G401 (cell line): Measurements from ENCODE around the gene KNDC1. TPM values are rescaled to one million over a fixed set of nuclear protein-coding genes. Genes with fewer than 3 reads are reported as not detected.
A peak's percentile ranks its signal among the peaks of the same experiment; 100 is the strongest.

Source experiments
- DNase-seq: peaks from one replicate; pipeline ENCODE4 v3.0.0-alpha.2; 2015; ENCODE audit warnings: low spot score
- in situ Hi-C: cut with HindIII; loops from 2 replicates; pipeline ENCODE4 v1.10.0; 2016; ENCODE audit warnings: low sequenced_read_pairs, mixed read lengths
- total RNA-seq: library from RNA; depleted of rRNA; stranded (reverse); fragments of >200 nt; shearing (Covaris generic); gene quantifications from 2 replicates; pipeline ENCODE4 v1.2.3, GENCODE V29; 2014

Gene KNDC1
- total RNA-seq, 1 experiment from 2014 or later, result 0.47 TPM

DNA sequence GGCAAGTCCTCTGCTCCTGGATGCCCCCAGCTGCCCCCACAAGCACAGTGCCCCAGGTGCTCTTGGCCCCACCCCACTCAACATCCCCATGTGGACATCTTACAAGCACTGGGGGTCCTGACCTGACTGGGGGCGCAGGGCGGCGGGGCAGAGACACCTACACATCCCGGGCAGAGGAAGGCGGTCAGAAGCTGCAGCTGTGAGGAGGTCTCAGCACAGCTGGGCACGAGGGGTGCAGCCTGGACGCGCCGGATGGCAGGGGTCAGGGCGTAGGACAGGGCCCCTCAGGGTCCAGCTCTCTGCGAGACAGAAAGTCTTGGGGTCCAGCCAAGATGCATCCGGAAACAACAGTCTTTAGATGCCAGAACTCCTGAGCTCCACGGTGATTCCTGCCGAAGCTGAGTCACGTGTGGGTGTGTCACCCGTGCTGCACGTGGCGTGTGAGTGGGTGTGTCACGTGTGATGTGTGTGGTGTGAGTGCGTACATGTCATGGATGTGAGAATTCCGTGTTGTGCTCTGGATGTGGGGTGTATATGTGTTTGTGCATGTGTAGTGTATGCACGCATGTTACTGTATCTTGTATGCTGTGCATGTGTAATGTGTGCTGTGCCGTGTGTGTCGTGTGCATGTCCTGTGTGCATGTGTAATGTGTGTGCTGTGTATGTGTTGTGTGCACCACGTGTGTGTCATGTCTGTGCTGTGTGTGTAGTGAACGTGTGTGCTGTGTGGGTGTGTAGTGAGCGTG is 82.8 kb downstream of the KNDC1 start:
- in situ Hi-C loops, result no loop called here
- DNase-seq, result no peak

- no peak for DNase-seq
- in situ Hi-C loops, result no loop called here
These were observed 83.6 kb downstream of the KNDC1 start for GRCh38 chr10:133243593-133243992.

DNA sequence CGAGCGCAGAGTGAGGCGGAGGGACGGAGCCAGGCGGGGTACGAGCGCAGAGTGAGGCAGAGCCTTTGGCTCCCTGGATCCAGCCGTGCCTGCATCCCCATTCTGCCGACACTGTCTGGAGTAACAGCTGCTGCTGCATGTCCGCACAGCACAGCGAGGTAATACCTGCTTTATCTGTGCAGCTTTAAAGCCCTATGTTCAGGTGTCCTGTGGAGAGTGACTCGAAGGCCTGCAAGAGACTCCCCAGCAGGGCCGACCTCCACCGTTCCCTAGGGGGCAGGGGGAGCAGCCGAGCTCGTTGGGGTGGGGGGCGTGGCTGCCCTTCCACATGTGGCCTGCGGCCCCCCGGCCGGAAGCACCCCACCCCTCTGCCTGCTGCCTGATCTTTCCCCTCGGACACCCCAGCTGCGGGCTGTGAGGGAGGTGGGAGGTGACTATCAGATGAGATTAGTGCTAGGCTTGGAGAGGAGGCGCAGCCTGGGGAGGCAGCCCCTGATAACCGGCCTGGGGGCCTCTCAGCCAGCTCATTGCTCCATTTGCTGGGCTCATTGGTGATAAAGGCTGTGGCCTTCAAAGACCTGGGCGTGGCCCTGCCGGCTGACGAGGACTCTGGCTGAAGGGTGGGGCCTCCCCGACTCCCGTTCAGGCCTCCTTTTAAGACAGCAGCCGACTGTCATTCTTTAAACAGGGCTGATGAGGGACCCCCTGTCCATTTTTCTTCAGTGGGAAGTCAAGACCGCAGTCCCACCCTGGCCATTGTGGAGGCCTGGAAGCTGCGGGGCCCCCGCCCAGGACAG is 85.6 kb downstream of the KNDC1 start:
- DNase-seq, result no peak
- in situ Hi-C loops, result no loop called here

DNA sequence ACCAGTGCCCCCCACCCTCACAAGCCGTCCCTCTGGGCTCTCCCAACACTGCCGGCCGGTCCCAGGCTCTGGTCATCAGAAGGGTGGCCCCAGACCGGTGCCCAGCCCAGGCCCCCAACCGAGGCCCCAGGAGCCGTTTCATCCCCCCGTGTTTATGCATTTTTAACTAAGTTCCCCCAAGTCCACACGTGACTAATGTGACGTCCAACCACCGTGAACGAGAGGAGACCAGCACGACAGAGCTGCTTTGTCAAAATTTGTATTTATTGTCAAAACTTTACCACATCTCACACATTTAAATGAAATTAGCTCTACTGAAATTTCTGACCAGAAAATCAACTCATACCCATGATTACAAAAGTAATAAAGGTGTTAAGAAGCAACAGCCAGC is 86.2 kb downstream of the KNDC1 start:
- no peak for DNase-seq
- in situ Hi-C loops, result no loop called here

- in situ Hi-C loops, result no loop called here
- DNase-seq, result no peak
These were observed 87.8 kb downstream of the KNDC1 start for GRCh38 chr10:133247681-133248333.

- in situ Hi-C loops, result no loop called here
These were observed 88.3 kb downstream of the KNDC1 start for GRCh38 chr10:133248334-133248715.

DNA sequence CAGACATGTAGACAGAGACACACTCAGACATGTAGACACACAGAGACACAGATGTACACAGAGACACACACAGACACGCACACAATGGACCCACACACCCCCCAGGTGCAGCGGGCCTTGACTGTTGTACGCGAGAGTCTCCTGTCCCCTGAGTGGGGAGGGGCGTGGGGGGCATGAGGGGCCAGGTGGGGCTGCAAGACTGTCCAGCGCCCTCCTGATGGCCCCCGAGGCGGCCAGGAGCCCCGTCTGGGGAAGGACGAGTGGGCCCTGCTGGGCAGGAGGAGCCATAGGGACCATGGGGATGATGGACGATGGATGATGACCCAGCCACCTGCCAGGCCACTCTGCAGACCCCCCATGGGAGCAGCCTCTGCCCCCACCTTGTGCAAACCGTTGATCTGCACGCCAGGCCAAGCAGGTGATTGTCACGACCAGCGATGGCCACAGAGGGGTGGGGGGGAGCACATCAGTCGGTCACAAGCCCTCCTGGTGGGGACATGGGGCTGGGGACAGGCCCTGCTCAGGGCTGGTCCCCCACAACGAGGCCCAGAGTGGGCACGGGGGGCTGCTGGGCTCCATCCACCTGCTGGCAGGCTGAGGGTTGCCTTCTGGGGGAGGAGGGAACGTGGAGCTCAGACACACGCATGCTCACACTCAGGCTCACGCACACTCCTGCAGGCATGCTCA is 89.2 kb downstream of the KNDC1 start:
- DNase-seq, result no peak
- in situ Hi-C loops, result no loop called here

More at GRCh38 chr10:133248334-133248715, 88.3 kb downstream of the KNDC1 start:
- no peak for DNase-seq

DNA sequence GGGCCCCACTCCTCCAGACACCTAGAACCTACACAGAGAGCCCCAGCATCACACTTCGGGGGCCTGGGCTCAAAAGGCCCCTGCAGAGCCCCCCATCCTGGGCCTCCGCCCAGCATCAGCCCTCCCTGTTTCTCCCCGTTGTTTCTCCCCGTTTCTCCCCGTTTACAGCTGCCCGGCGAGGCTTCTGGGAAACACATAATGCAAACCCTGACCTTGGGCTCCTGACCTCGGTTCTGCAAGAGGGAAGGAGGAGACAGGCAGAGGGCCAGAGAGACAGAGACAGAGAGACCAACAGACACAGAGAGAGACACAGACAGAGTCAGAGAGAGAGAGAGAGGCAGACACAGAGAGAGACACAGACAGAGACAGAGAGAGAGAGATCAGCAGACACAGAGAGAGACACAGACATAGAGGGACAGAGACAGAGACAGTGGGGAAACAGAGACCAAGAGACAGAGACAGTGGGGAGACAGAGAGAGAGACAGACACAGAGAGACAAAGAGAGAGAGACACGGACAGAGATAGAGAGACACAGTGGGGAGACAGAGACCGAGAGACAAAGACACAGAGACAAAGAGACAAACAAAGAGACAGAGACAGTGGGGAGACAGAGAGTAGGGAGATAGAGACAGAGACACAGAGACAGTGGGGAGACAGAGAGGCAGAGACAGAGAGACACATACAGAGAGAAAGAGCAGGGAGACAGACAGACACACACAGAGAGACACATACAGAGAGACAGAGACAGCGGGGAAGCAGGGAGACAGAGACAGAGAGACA is 90.1 kb downstream of the KNDC1 start:
- in situ Hi-C loops, result no loop called here
- DNase-seq, result no peak

DNA sequence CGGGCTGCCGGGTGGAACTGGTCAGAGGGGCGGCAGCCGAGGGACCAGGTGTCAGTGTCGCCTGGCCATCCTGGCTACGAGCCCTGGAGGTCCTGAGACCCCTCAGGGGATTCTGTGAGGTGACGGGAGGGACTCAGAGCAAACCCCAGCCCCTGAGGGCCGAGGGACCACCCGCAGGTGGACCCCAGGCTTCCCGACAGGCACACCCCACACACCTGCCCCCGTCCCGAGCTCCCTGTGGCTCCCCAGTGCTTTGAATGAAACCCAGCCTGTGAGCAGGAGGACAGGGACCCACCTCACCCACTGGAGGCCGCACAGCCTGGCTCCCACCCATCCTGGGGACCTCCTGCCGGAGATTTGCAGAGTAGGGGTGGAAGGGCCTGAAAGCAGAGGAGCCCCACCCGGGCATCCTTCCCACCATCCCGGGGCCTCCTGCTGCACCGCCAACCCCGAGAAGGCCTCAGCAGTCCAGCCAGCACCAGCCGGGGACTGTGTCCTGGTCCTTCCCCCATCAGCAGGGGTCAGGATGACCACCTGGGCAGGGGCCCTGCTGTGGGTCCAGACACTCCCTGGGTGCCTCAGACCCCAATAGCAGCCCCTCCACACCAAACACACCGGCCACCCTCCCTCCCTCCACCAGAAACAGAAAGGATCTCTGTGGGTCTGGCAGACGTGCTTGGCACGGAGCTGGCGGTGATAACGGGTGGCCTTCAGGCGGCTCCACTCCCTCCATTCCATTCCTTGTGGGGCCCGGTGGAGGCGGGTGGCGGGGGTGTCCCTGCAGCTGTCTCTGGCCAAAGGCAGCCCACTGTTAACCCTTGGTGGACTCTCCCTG is 91.6 kb downstream of the KNDC1 start:
- in situ Hi-C loops, result no loop called here
- no peak for DNase-seq

- in situ Hi-C loops, result no loop called here
- DNase-seq, result no peak
These were observed 92.2 kb downstream of the KNDC1 start for GRCh38 chr10:133252223-133252552.

GRCh38 chr10:133253361-133253955 is 93.4 kb downstream of the KNDC1 start:
- in situ Hi-C loops, result no loop called here
- no peak for DNase-seq

DNA sequence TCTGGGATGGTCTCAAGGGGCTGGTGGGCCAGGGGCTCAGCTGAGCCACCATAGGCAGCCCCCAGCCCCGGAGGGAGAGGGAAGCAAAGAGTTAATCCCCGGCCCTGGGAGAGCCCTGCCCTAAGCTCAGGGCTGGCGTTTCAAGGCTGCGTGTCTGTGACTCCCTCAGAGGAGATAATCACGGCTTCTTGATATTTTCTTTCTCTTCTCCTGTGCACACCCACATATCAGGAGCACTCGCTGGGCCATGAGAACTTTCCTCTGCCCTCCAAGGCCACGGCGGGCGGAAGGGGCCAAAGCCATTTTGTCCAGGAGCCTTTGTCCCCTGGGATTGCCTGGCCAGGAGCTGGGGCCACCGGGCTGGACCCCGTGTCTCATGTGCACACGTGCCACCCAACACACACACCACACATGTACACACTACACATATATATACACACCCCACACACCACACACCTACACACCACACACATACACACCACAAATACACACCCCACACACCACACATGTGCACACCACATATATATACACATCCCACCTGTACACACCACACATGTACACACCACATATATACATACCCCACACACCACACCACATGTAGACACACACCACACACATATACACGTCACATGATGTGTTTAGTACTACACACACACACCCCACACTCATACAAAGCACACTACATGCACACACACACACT is 94.6 kb downstream of the KNDC1 start:
- in situ Hi-C loops, result no loop called here
- no peak for DNase-seq

DNA sequence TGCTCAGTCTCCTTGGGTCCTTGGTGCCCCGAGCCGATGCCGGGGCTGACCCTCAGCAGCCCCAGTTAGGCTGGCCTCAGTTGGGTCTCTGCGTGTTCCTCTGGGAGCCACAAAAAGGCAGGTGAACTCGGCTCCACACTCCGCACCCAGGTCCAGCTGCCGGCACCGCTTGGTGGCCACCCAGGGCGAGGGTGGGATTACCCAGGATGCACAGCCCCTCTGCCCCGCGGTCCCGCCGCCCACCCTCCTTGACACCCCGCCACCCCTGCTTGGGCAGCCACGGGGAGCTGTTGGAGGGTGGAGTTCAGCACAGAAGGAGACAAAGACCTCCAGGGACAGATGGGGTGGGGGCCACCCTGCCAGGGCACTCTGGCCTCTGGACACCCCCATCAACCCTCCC is 95.3 kb downstream of the KNDC1 start:
- in situ Hi-C loops, result no loop called here
- no peak for DNase-seq

- peak; percentile 37 for DNase-seq
- in situ Hi-C loops, result no loop called here
These were observed 97.6 kb downstream of the KNDC1 start for GRCh38 chr10:133257489-133258065.

GRCh38 chr10:133258066-133258817 is 98.2 kb downstream of the KNDC1 start:
- in situ Hi-C loops, result no loop called here
- no peak for DNase-seq
